NOMO-1 treated with DMSO at 0.1 percent for 48 hours (cell line): ENCODE data around the gene MBD6.
"Not testable (repeated sequence)": the region's sequence is repeated elsewhere in the genome, so short reads cannot be mapped to it uniquely, and the experiment has no call there.

Experiments
- DNase-seq: peaks from one replicate; lab custom pipeline; 2025; ENCODE audit not compliant: unreplicated experiment; lab: John Stamatoyannopoulos, UW

Gene MBD6

DNA sequence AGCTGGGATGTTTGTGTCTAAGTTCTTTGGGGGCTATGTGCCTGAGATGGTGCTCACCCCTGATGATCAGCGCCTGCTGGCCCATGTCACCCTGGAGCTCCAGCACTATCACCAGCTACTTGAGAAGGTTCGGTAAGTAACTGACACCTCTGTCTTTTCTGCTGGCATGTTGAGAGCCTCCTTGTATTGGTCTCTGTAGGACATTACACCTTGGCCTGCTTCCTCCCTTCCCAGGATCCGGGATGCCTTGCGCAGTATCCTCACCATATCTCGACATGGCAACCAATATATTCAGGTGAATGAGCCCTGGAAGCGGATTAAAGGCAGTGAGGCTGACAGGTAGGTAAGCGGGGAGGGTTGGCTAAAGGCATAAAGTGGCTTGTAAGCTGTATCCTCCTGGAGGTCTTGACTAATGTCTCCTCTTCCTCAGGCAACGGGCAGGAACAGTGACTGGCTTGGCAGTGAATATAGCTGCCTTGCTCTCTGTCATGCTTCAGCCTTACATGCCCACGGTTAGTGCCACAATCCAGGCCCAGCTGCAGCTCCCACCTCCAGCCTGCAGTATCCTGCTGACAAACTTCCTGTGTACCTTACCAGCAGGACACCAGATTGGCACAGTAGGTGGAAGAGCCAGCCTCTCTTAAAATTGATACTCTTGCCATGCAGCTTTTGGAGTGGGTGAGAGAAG lies 7.8 kb upstream of the MBD6 start:
- DNase-seq = no peak

DNA sequence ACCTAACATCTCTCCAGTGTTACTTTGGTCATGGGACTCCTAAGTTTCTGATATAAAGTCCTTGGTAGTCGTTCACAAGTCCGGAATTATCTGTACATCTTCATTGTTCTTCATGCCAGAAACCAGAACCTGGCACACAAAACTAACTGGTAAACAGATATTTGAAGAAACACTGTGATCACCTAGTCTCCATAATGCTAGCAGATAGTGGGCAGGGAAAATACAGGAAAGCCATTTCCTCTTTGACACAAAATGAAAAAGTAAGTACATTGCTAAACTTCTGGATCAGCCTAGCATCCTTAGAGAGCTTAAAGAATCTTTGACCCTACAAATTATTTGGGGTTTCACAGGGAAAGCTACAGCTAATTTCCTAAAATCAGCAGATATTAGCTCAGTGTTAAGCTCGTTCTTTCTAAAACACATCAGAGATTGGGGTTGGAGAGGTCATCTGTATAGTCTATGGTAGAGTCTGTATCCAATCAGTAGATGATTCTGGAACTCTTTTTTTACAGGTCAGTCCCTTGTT lies 7.2 kb upstream of the MBD6 start:
- no peak for DNase-seq

DNA sequence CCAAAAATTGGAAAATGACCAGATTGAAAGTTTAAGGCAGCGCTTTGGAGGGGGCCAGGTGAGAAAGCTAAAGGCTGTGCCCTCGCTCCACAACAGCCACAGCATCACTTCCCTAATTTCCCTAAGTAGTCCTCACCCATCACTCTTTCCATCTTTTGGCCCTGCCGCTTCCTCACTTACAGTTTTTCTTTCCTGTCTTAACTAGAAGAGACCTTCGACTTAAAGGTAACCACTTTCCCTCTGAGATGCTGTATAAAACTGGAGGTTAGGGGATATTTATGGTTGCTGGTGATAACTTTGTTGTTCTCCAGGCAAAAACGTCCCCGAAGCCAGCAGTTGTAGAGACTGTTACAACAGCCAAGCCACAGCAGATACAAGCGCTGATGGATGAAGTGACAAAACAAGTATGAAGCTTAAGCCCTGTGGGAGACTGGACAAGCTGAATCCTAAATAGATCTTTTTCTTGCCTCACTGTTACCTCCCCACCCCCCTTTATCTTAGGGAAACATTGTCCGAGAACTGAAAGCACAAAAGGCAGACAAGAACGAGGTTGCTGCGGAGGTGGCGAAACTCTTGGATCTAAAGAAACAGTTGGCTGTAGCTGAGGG lies 6.6 kb upstream of the MBD6 start:
- DNase-seq = no peak

DNA sequence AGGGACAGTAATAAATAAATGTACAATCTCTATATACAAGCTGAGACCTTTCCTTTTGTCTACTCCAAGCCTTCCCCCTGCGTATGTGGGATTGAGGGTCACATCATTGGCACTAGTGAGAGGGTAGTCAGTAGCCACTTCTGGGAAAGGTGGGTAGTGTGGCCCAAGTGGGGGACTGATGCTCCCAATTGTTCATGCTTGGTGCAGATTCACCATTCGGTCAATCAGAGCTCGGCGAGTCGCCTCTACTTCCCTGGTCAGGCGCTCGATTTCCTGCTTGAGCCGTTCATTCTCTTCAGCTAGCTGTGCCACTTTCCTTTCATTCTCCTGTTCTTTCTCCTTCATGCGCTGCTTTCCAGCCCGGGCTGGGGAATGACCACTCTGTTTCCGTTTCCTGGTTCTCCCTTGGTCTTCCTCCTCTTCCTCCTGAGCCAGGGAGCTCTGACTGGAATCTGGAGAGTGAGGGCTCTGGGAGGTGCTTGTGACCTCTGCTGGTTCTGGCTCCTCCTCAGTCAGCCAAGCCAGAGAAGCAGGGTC lies 5.9 kb upstream of the MBD6 start:
- no peak for DNase-seq

DNA sequence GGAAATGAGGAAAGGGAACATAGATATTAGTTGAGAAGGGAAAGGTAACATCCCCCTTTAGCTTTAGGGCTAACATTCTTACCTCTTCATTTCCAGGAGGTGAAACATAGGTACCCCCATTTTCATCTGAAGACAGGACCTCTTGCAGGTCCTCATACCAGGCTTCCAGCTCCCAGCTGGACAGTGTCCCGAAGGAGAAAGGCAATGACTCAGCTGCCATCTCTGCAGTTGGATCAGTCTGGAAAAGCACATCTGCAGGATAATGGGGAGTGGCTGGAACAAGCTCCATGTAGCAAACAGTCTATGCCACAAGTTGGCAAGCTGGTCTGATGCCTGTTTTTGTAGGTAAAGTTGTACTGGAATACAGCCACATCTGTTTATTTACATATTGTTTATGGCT lies 5.4 kb upstream of the MBD6 start:
- no peak for DNase-seq

DNA sequence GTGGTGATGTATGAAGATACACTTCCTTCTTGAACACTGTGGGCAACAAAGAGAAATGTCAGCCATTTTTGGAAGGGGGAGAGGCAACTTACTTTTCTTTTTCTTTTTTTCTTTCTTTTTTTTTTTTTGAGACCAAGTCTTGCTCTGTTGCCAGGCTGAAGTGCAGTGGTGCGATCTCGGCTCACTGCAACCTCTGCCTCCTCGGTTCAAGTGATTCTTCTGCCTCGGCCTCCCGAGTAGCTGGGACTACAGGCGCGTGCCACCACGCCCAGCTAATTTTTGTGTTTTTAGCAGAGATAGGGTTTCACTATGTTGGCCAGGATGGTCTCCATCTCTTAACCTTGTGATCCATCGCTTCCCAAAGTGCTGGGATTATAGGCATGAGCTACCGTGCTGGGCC lies 4.9 kb upstream of the MBD6 start:
- not testable (repeated sequence) for DNase-seq

DNA sequence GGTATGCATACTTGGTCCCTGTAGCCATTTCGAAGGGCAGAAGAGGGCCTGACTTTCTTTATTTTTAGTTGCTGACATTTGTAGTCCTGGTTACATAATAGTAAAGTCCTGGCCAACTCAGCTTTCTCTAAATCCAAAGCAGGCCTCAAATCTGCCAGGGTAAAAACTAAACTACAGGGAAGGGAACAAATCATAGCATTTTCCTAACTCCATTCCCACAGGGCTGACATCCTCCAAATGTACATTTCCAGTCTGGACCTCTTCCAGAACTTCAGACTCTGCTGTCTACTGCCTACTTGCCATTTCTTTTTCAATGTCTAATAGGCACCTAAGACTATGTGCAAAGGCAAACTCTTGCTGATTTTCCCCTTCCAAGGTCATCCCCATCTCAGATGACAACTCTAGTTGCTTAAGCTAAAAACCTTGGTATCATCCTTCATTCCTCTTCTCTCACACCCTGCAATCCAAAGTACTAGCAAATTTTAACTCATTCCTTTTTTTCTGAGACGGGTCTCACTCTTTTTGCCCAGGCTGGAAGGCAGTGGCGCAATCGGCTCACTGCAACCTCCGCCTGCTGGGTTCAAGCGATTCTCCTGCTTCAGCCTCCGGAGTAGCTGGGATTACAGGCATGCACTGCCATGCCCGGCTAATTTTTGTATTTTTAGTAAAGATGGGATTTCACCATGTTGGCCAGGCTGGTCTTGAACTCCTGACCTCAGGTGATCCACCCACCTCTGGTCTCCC lies 4.3 kb upstream of the MBD6 start:
- DNase-seq = no peak

DNA sequence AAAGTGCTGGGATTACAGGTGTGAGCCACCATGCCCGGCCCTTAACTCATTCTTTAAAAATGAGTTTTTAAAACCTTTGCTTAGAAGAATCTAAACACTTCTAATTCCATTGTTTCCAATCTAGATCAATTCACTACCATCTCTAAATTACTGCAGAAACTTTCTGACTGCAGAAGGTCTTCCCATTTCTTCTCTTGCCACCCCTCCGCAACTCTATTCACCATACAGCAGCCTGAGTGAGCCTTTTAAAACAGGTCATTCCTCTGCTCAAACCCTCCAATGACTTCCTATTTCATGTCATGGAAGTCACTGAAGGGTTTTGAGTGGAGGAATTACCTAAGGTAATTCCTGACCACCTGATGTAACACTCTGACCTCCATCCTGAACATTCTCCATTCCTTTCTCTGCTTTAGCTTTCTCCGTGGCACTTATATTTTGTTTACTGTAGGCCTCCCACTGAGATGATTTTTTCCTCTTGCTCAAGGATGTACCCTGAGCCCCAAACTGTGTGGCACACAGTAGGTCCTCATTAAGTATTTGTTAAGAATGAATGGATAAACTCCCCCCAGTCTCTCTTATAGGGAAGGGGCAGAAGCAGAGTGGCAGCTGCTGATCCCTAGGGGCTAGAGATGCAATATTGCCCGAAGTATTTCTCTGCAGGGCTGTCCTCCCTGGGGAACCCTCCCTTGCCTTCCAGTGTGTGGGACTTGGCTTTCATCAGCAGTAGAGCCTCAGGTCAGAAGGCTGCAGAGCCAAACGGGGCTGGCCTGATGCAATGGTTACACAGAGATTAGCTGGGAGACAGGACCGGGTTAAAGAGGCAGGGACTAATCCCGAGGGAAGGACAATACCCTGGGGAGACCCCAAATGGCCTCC lies 3.5 kb upstream of the MBD6 start:
- no peak for DNase-seq

DNA sequence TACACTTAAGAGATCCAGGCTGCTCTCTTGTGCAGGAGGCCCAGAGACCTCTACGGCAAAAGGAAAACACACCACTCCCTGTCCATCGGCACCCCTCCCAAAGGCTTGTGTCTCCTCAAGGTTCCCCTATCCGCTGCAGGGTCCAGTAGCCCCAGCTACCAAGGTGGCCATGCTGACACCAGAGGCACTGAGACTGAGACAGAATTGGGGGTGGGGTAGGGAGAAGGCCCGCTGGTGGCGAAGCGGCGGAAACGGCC lies 2.9 kb upstream of the MBD6 start:
- peak; percentile 35 for DNase-seq

DNA sequence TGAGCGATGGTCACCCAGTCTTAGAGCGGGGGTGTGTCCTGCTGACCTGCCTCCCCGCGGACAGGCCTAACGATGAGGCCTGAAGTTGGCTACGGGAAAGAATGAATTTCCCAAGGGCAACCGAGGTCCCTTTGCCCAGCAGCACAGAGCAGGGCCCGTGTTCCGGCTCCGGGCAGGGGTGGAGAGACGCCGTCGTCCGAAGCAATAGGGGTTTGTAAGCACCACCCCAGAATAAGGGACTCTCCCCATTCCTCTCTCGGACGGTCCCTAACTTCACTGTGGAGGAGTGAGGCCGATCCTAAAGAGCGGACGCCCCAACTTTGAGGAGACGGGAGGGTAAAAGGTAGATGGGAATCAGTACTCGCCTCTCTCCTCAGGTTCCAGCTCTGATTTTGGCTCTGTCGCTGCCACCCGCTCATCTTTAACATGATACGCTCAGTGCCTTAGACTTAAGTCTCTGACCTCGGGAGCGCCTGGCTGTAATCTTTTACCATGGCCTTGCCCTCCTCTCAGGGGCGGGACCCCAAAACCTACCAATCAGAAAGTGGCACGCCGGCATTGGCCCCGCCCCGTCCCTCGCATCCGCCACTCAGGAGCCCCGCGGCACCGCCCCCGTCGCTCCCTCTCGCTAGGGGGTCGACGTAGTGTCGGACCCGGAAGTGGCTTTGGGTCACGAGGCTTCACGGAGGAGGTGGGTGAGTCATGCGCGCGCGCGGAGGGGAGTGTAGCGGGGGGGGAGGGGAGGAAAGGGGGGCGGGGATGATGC lies 2.4 kb upstream of the MBD6 start, which contains the start of gene DDIT3:
TSS of gene DDIT3 (minus strand) at position 462 of the 766 bp plus-strand sequence. CDS start 3,108 bp downstream, outside the sequence.
- peak; percentile 99 for DNase-seq

DNA sequence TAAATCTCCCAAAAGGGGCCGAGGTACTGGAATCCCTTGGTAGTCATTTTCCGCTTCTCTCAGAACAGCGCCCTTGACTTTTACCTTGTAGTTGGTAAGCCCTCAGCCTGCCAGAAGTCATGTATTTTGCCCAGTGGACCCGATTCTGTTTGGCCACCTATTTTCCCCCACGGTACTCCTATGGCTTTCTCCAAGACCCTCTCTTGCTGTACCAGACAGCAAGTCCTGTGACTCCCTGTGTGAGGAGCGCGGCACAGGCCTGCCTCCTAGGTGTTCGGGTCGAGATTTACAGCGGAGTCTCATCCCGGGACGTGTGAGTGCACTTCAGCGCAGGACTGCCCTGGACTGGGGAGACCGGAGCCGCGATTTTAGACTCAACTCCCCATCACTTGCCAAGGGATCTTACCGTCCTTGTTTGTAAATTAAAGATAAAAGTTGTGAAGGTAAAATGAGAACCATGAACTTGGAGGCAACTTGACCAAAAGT lies 1.1 kb upstream of the MBD6 start:
- no peak for DNase-seq

DNA sequence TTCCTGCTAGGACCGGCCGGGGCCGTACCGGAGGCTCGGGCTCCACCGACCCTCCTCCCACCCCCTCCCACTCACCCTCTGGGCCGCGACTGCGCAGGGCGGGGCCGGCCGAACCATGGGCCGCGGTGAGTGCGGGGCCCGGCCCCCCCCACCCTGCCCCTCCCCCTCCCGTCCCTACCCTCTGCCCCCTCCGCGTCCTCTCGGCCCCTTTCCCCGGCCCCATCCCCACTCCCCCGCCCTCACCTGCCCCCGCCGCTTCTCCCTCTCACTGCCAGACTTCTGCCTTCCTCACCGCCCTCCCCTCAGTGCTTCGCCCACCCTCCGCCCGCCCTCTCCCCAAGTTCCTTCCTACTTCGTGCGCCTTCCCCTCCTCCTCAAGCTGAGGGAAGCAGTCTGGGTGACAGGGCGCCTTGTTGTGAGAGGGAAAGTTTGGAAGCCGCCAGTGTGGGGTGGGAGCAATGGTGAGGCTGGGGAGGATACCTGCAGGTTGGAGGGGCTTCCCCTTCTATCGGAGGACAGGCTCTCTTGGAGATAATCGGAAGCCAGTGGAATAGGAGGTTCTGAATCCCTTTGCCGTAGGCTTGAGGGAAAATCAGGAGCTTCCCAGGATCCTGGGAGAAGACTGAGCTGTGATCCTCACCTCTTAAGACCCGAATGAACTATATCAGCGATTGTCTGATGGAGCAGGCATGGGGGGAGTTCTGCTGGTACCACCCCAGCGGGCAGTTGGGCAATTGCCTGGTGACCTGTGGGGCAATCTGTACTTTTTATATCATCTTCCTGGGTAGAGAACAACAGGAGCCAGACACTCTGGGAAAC lies 472 bp downstream of the MBD6 start:
- peak; percentile 81 for DNase-seq

DNA sequence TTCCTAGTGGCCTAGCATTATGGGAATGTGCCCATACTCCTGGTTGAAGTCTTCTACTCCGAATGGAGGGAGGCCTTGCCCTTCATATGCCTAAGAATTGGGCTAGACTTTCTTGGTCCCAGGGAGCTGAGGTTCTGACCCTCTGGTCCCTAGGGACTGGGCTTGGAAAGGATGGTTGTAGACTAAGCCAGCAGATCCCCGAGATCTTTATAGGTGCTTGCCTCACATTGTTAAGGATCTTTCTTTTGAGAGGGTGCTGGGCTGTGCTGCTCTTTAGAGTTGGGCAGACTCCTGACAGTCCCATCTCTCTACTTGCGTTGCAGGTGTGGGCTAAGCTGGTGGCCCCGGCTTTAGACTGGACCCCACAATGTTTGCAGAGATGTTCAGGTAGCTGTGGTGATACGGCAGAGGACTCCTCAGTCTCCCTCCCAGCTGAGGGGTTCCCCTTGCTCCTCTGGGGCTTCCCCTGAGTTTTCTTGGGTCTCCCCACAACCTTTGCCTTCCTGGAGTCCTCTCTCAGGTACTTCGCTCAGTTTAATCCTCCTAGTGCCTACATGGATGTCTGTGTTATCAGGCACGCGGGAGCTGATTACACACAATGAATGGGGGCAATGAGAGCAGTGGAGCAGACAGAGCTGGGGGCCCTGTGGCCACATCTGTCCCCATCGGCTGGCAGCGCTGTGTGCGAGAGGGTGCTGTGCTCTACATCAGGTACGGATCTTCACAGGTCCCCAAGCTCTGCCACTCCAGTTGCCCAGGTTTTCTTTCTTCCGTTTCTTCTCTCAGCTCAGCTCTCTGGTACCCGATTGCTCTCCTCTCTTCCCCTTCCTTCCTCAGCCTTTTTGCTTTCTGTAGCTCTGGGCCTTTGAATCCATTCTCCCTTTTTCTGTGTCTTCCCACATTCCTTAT lies 1.3 kb downstream of the MBD6 start:
- no peak for DNase-seq

DNA sequence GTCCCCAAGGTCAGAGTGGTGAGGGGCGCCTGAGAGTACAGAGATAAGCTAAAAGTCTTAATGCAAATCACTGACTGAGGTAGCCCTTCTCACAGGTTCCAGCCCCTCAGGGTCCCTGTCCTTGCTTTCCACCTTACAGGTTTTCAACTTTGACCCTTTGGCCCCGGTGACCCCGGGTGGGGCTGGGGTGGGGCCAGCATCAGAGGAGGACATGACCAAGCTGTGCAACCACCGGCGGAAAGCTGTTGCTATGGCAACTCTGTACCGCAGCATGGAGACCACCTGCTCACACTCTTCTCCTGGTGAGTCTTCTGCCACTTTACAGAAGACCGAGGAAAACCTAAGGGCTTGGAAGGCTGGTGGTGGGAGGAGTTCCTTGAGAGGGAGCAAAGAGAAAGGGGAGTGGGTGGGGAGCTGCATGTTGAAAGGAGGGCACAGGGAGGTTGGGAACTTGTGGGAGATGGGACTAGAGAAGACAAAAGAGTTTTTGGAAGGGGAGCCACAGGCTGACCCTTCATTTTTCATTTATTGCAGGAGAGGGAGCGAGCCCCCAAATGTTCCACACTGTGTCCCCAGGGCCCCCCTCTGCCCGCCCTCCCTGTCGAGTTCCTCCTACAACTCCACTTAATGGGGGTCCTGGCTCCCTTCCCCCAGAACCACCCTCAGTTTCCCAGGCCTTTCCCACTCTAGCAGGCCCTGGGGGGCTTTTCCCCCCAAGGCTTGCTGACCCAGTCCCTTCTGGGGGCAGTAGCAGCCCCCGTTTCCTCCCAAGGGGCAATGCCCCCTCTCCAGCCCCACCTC lies 2.4 kb downstream of the MBD6 start:
- DNase-seq = no peak

DNA sequence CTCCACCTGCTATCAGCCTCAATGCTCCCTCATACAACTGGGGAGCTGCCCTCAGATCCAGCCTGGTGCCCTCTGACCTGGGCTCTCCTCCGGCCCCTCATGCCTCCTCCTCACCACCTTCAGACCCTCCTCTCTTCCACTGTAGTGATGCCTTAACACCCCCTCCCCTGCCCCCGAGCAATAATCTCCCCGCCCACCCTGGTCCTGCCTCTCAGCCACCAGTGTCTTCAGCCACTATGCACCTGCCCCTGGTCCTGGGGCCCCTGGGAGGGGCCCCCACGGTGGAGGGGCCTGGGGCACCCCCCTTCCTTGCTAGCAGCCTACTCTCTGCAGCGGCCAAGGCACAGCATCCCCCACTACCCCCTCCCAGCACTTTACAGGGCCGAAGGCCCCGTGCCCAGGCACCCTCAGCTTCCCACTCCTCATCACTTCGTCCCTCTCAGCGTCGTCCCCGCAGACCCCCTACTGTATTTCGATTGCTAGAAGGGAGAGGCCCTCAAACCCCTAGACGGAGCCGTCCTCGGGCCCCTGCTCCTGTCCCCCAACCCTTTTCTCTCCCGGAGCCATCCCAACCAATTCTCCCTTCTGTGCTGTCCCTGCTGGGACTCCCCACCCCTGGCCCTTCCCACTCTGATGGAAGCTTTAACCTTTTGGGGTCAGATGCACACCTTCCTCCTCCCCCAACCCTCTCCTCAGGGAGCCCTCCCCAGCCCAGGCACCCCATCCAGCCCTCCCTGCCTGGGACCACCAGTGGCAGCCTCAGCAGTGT lies 3.2 kb downstream of the MBD6 start:
- DNase-seq = no peak

DNA sequence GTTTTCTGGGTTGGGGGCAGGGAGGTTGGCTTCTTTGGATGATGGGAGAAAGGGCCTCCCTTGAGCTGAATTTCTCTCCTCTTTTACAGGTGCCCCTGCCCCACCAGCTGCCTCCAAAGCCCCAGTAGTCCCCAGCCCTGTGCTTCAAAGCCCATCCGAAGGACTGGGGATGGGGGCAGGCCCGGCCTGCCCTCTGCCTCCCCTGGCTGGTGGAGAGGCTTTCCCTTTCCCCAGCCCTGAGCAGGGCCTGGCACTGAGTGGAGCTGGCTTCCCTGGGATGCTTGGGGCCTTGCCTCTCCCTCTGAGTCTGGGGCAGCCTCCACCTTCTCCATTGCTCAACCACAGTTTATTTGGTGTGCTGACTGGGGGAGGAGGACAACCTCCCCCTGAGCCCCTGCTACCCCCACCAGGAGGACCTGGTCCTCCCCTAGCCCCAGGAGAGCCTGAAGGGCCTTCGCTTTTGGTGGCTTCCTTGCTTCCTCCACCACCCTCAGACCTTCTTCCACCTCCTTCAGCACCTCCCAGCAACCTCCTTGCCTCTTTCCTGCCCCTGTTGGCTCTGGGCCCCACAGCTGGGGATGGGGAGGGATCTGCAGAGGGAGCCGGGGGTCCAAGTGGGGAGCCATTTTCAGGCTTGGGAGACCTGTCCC lies 4.0 kb downstream of the MBD6 start:
- no peak for DNase-seq
